Peyer's patch (tissue), 4 donors: ENCODE data around the gene ATOX1. TPM values are rescaled to one million over a fixed set of nuclear protein-coding genes. Genes with fewer than 3 reads are reported as not detected.
"Not testable (repeated sequence)": the region's sequence is repeated elsewhere in the genome, so short reads cannot be mapped to it uniquely, and the experiment has no call there.

Source experiments
- DNase-seq, 3 donors: peaks; one replicate each; pipeline ENCODE4 v3.0.0-alpha.2; 2017 to 2019
- H3K27ac ChIP-seq, 4 donors: fragments of 200-600 bp; sonication (generic); one replicate each; pipeline ENCODE4 v1.5.1; 2016 to 2019
- H3K27me3 ChIP-seq, 2 donors: fragments of 200-600 bp; sonication (generic); one replicate each; pipeline ENCODE4 v1.5.1; 2019
- H3K36me3 ChIP-seq, 3 donors: fragments of 200-600 bp; sonication (generic); one replicate each; pipeline ENCODE4 v1.5.1; 2016 to 2019
- H3K4me1 ChIP-seq, 4 donors: fragments of 200-600 bp; sonication (generic); one replicate each; pipeline ENCODE4 v1.5.1; 2016 to 2019
- H3K4me3 ChIP-seq, 4 donors: fragments of 200-600 bp; sonication (generic); 1 replicate in 3 of 4; 2 replicates in 1 of 4; pipeline ENCODE4 v1.5.1; 2016 to 2019; ENCODE audit warnings: mild to moderate bottlenecking in 1 of 4
- H3K9me3 ChIP-seq, 4 donors: fragments of 200-600 bp; sonication (generic); one replicate each; pipeline ENCODE4 v1.5.1; 2016 to 2019; ENCODE audit warnings: mild to moderate bottlenecking in 1 of 4
- CTCF ChIP-seq, 6 experiments: fragments of 450-650 bp in 4 of 6; fragments of 200-600 bp in 2 of 6; sonication (generic) in 1 of 6; IDR thresholded peaks; one replicate each; pipeline ENCODE4 v1.5.1; 2017 to 2019; ENCODE audit warnings: antibody characterized with exemption in 6 of 6, mild to moderate bottlenecking in 3 of 6, moderate library complexity in 1 of 6
- POLR2A ChIP-seq, 2 donors: fragments of 450-650 bp; IDR thresholded peaks; one replicate each; pipeline ENCODE4 v1.5.1; 2017; ENCODE audit warnings: antibody characterized with exemption in 2 of 2, mild to moderate bottlenecking in 2 of 2, moderate library complexity in 2 of 2
- total RNA-seq, 4 donors: library from RNA; depleted of rRNA; stranded (reverse); fragments of >200 nt; gene quantifications; one replicate each; pipeline ENCODE4 v1.1.0, GENCODE V29; 2016

ATOX1 gene
- total RNA-seq, 4 donors from 2014 or later, result 99.9 to 161 (median 126) TPM

- no peaks in the 10 kb centered on the region for H3K4me1 ChIP-seq
- TF ChIP-seq POLR2A (IDR thresholded peaks at IDR 0.05) (no peak), CTCF (IDR thresholded peaks at IDR 0.05) (no peak)
- H3K36me3 ChIP-seq, result peaks cover 0 to 98% (median 3%) of the 10 kb centered on the region in 3 donors
- no peak overlapping the region for H3K27ac ChIP-seq
- H3K27me3 ChIP-seq, result no peaks in the 10 kb centered on the region
- no peaks in the 10 kb centered on the region for H3K9me3 ChIP-seq
- no peak overlapping the region for H3K4me3 ChIP-seq
- no peak for DNase-seq
Observed at GRCh38 chr5:151795426-151795825, 37.0 kb upstream of the ATOX1 start.

- H3K9me3 ChIP-seq, result no peaks in the 10 kb centered on the region
- no peak for DNase-seq
- peaks cover 0 to 91% (median 0%) of the 10 kb centered on the region in 3 donors for H3K36me3 ChIP-seq
- no peaks in the 10 kb centered on the region for H3K4me1 ChIP-seq
- no peaks in the 10 kb centered on the region for H3K27me3 ChIP-seq
- H3K4me3 ChIP-seq, result no peak overlapping the region
- H3K27ac ChIP-seq, result no peak overlapping the region
- no peak for TF ChIP-seq POLR2A (IDR thresholded peaks at IDR 0.05)
- TF ChIP-seq CTCF (IDR thresholded peaks at IDR 0.05), result no peak
Observed at GRCh38 chr5:151793358-151793757, 34.9 kb upstream of the ATOX1 start.

- TF ChIP-seq POLR2A (IDR thresholded peaks at IDR 0.05) (no peak), CTCF (IDR thresholded peaks at IDR 0.05) (no peak)
- no peaks in the 10 kb centered on the region for H3K27me3 ChIP-seq
- H3K4me3 ChIP-seq, result no peak overlapping the region
- H3K9me3 ChIP-seq, result no peaks in the 10 kb centered on the region
- peaks cover 0 to 44% (median 0%) of the 10 kb centered on the region in 3 donors for H3K36me3 ChIP-seq
- H3K27ac ChIP-seq, result no peak overlapping the region
- H3K4me1 ChIP-seq, result peaks cover 0 to 22% (median 0%) of the 10 kb centered on the region in 4 donors
- DNase-seq, result no peak
Observed at GRCh38 chr5:151787817-151788216, 29.4 kb upstream of the ATOX1 start.

- Histone ChIP-seq H3K36me3 (peaks cover 0 to 30% (median 0%) of the 10 kb centered on the region in 3 donors), H3K4me1 (peaks cover 0 to 30% (median 0%) of the 10 kb centered on the region in 4 donors), H3K27me3 (no peaks in the 10 kb centered on the region), H3K27ac (no peak overlapping the region), H3K4me3 (no peak overlapping the region), H3K9me3 (no peaks in the 10 kb centered on the region)
- no peak for DNase-seq
- TF ChIP-seq CTCF (IDR thresholded peaks at IDR 0.05) (no peak), POLR2A (IDR thresholded peaks at IDR 0.05) (no peak)
Observed at GRCh38 chr5:151786468-151786867, 28.0 kb upstream of the ATOX1 start.

- Histone ChIP-seq H3K36me3 (peaks cover 0 to 10% (median 0%) of the 10 kb centered on the region in 3 donors), H3K27me3 (no peaks in the 10 kb centered on the region), H3K4me1 (peaks cover 0 to 30% (median 3%) of the 10 kb centered on the region in 4 donors), H3K27ac (no peak overlapping the region), H3K4me3 (no peak overlapping the region), H3K9me3 (no peaks in the 10 kb centered on the region)
- no peak for TF ChIP-seq POLR2A (IDR thresholded peaks at IDR 0.05)
- no peak for TF ChIP-seq CTCF (IDR thresholded peaks at IDR 0.05)
- no peak for DNase-seq
Observed at GRCh38 chr5:151784141-151784540, 25.7 kb upstream of the ATOX1 start.

GRCh38 chr5:151783664-151784063 is 25.2 kb upstream of the ATOX1 start:
- DNase-seq, H3K27ac ChIP-seq, H3K9me3 ChIP-seq, H3K4me3 ChIP-seq, H3K36me3 ChIP-seq, H3K27me3 ChIP-seq: not testable (repeated sequence)
- peaks cover 0 to 30% (median 6%) of the 10 kb centered on the region in 4 donors for H3K4me1 ChIP-seq
